Kidney tubule cell (primary cell): ENCODE data around the gene COL4A4.
A peak's percentile ranks its signal among the peaks of the same experiment; 100 is the strongest.

ENCODE experiments used
- DNase-seq: peaks from one replicate; pipeline ENCODE4 v3.0.0-alpha.2; 2018; ENCODE audit warnings: low spot score

COL4A4 gene

GRCh38 chr2:227029426-227030105, 134.4 kb downstream of the COL4A4 start:
- DNase-seq = no peak

DNA sequence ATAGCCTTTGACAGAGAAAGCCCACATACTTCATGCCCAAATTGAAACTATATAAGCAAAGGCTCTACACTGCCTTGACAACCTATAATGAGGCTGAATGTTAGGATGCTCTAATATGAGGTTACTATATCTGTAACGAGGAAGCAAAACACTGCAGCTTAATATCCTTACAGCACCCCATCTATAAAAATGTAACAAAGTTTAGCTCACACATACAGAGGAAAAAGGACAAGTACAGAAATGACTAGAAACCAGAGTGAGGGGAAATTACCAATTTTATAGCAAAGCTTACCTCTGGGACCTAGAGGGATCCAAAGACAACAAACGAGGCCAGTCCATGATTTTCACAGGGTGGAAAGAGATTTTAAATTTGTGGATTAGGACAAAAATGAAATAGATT, 138.5 kb downstream of the COL4A4 start:
- DNase-seq = no peak

DNA sequence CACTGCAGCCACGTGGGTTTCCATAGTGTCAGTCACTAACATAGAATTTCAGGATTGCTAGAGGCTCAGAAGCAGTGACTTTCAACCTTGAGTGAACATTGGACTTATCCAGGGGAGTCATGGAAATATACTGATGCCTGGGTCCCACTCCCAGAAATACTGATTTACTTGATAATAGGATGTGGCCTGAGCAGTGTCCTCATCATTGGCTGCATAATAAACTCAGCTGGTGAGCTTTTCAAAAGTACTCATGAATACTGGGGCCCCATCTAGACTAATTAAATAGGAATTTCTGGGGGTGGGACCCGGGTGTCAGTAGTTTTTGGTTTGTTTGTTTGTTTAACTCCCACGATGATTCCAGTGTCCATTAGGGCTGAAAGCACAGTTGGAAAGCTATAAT, 141.4 kb downstream of the COL4A4 start:
- no peak for DNase-seq

DNA sequence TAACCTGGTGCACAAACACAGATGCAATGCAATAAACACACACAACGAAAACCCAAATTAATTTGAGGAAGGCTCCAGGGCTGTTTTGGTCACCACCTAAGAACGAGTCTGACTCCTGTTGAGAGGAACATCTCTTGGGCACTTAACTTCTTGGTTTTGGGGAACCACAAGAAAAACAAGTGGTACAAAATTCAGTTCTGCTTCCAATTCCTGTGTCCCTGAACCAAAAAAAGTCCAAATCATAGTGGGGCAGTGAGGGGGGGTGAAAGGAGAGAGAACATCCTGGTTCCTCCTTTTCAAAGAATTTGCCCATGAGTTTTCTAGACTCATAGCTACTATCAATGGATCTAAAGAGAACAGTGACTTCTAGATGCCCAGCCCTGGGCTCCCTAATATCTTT, 143.6 kb downstream of the COL4A4 start:
- no peak for DNase-seq

- no peak for DNase-seq
These were observed 147.1 kb downstream of the COL4A4 start for GRCh38 chr2:227016894-227017293.

DNA sequence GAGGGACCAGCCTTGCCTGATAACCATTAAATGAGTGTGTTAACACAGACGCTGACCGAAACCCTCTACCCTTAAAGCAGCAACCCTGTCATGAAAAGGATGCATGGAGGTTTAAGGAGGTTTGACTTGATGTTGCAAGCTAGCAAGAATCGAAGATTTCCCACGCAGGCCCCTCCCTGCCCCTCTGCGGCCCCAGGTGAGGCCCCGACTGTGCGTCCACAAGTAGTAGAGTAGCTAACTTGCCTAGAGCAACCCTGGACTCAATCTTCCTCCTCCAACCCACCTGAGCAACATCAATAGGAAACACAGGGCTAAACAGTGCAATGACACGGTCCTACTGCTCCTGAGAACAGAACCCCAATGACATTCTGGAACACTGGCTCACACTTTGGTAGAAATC, 150.1 kb downstream of the COL4A4 start:
- no peak for DNase-seq

DNA sequence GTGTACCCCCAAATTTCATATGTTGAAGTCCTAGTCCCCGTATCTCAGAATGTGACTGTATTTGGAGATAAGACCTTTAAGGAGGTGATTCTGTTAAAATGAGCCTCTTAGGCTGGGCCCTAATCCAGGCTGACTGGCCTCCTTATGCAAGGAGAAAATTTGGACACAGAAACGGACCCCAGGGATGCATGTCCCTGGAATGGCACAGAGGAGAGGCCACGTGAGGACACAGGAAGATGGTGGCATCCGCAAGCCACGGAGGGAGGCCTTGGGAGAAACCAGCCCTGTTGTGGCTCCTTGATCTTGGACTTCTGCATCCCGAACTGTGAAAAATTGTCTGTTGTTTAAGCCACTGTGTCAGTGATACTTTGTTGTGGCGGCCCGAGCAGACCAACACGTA, 150.7 kb downstream of the COL4A4 start:
- no peak for DNase-seq

DNA sequence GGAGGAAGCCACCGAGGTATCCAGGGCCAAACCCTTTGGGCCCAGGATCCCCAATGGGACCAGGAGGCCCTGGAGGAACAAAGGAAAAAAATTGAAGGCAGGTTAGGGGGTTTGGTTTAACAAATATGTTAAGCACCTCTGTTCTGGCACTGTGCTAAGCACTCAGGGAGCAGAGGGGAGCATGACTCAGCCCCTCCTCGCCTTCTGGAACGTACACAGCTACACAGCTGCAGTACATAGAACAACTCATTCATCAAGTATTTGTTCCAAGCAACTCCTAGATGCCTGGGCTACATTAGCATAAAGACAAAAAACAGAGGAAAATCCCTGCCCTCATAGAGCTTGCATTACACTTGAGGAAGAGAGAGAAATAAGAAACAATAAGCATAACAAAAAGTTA, 153.6 kb downstream of the COL4A4 start:
- DNase-seq = peak; percentile 44

- no peak for DNase-seq
These were observed 156.1 kb downstream of the COL4A4 start for GRCh38 chr2:227007940-227008339.

DNA sequence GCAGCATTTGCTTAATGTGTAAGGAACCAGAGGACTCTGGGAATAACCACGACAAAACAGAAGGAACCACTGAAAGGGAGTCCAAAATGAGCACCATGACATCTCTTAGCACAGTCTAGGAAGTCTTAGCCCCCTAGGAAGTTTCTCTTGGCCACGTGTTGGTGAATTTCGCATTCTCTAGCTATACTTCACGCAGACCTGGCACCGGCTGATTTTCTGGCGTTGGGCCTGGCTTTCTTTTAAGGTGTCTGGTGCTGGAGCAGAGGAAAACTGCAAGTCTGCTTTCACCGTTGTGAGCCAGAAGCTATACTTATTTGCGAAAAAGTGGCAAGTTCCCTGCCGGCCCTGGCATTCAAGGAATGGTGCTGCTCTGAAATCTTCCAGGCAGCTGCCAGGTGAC, 156.9 kb downstream of the COL4A4 start:
- DNase-seq = no peak

DNA sequence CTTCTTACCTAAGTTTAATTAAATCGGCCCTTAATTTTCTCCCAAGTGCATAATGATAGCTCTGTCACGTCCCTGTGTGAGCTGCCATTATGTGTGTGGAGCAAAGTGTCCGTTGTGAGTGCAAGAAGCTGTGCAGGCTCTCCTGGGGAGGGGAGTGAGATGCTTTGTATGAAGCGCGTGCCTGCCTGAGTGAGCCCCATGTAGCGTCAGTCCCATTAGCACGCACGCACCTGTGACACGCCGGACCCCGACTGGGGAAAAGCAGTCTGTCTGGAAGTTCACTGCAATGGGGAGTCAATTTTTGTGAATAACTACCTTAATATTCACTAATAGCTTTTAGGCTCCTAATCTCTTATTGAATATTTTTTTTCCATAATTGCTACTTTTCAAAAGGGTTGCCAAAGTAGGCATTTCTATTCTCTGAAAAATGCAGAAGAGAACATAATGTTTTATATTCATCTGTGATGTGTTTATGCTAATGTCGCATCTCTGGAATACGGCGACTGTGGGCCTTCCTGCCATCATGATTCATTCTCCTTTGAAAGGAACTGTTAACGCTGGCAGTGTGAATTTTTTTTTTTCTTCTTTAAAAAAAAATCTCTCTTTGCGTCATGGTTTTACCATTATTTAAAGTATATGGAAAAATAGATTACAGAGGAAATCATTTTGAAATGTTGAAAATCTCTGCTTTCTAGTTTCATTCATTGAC, 157.7 kb downstream of the COL4A4 start:
- no peak for DNase-seq

DNA sequence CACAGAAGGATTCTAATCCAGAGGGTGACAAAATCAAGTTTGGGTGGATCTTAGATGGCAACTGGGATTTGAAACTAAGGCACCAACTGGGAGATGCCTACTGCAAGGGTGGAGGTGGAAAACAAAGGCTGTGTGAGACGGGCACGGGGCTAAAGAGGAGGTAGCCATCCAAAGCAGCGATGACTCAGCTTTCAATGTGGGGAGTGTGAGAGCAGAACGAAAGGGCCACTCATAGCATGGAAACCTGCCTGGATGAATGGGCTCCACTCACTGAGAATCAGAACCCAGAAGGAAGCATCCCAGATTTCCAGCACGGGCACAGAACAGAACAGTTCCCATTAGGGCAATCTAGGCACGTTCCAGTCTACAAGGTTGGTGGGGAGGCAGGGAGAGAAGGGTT, 159.5 kb downstream of the COL4A4 start:
- DNase-seq = peak; percentile 5

DNA sequence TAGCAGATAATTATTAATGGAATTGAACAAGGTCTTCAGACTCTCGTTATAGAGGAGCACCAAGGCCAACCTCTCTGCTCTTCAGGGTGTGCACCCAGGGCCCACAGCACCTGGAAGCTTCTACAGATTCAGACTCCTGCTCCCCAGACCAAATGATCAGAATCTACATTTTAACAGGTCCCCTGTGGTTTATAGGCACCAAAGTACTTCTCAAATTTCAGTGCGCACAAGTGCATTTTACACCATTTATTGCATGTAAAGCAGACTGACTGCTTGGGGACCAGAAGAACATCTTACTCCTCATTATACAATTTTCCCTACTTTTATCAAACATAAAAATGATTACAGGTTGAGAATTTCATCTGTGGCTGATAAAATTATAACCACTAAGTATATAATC, 163.9 kb downstream of the COL4A4 start:
- no peak for DNase-seq

- no peak for DNase-seq
These were observed 164.3 kb downstream of the COL4A4 start for GRCh38 chr2:226999661-227000060.

DNA sequence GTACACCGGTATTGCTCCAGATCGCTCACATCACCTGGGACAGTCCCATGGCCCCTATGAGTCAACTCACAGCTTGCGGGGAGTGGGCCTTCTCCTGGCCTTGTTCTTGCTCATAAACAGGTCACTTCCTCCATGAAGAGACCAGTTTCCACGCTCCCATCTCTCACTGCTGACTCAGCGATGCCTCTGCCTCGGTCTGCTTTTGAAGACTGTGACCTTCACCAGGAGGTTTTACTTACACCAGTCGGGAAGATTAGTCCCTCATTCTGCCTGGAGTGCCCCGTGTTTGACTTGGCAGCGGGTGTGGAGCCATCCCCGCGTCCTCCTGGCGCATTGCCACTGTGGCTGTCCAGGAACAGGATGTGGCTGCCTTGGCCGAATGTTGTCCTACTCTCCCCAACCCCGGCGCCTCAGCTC, 168.4 kb downstream of the COL4A4 start:
- peak; percentile 87 for DNase-seq

DNA sequence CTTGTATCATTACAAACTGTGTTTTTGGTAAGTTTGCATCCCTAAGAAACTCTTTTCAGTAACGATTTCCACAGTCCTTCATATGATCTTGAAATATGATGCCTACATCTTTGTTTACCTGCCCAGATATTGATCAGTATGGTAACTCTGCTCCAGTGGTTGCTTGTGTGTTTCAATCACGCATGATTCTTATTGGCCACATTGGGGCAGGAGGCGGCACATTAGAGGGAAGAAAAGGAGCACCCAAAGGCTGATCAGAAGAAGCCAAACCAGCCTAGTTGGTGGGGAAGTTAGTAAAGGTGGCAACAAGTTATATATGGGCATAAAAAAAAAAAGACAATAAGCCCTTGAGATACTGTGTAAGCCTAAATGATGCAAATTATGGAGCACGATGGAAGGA, 169.2 kb downstream of the COL4A4 start:
- DNase-seq = no peak

- no peak for DNase-seq
These were observed 170.8 kb downstream of the COL4A4 start for GRCh38 chr2:226993171-226993570.

- no peak for DNase-seq
These were observed 172.3 kb downstream of the COL4A4 start for GRCh38 chr2:226991663-226992062.

GRCh38 chr2:226985583-226985946, 178.4 kb downstream of the COL4A4 start:
- DNase-seq = no peak

DNA sequence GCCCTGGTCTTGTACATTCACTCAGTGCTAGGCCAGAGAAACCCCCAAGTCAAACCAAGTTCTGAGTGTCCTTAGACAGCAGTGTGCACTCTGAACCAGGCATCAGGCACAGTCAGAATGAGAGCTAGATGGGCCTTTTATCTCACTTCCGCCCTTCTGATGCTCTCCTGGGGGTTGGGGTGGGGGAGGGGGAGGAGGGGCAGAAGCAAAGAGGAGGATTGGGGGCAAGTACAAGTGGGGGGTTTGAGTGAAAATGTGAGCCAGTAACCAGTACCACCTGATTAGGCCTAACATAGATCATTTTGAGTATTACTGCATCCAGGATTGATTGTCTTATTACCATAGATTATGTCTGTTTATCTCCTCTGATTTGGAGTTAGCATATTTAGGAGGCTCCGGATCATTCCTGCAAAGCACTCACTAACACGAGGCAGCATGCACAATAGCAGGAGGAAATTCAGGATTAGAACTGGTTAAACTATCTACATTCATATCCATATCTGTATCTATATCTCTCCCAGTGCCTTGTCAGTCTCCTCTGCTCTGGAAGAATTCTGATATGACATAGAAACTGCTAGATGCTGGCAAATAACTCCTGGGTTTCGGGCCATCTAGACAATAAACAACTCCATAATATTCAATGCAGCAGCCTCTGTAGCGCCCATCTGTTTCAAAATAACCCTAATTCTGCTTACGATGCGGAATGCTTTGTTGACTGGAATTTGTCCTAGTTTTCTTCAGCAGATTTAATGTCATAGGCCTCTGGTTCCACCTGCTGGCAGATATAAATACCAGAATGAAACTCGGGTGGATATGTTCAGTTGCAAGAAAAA, 179.0 kb downstream of the COL4A4 start:
- peak; percentile 65 for DNase-seq

GRCh38 chr2:226983895-226984749, 179.9 kb downstream of the COL4A4 start:
- no peak for DNase-seq

- DNase-seq = no peak
These were observed 182.1 kb downstream of the COL4A4 start for GRCh38 chr2:226981791-226982326.
